H1 (cell line): ENCODE results near the gene HECTD3.

Experiments used
- ASH2L ChIP-seq: fragments of 200-600, 300-600 bp; sonication (generic); IDR thresholded peaks from one replicate; pipeline ENCODE4 v1.7.1; 2017; ENCODE audit warnings: low read length
- CBX8 ChIP-seq: fragments of 300-800, 300-1000 bp; sonication (generic); IDR thresholded peaks from 2 replicates; pipeline ENCODE4 v1.7.1; 2016; ENCODE audit warnings: low read depth, low read length, borderline replicate concordance
- CTCF ChIP-seq, 3 experiments: IDR thresholded peaks; 1 replicate in 2 of 3; 2 replicates in 1 of 3; pipeline versions ENCODE4 v1.5.1 to v1.6.1; 2011; ENCODE audit warnings: low read length in 3 of 3, mild to moderate bottlenecking in 3 of 3, inconsistent platforms in 2 of 3, low read depth in 1 of 3, moderate library complexity in 1 of 3; ENCODE audit not compliant: insufficient read depth in 1 of 3; ENCODE audit errors: control extremely low read depth in 1 of 3
- EP300 ChIP-seq, 2 experiments: IDR thresholded peaks; 1 replicate in 1 of 2; 2 replicates in 1 of 2; pipeline ENCODE4 v1.6.1; 2011 to 2012; ENCODE audit warnings: low read depth in 2 of 2, low read length in 2 of 2, mild to moderate bottlenecking in 2 of 2, borderline replicate concordance in 1 of 2, inconsistent platforms in 1 of 2, moderate library complexity in 1 of 2
- EZH2 ChIP-seq: fragments of 200-600 bp; sonication (generic); IDR thresholded peaks from 2 replicates; pipeline ENCODE4 v1.7.1; 2012; ENCODE audit warnings: low read depth, mild to moderate bottlenecking, moderate library complexity, low read length, inconsistent platforms; ENCODE audit not compliant: severe bottlenecking
- POLR2A ChIP-seq, 2 experiments: IDR thresholded peaks; 1 replicate in 1 of 2; 2 replicates in 1 of 2; pipeline ENCODE4 v1.6.1; 2011; ENCODE audit warnings: low read depth in 2 of 2, low read length in 2 of 2, mild to moderate bottlenecking in 2 of 2; ENCODE audit errors: control extremely low read depth in 1 of 2
- POLR2AphosphoS5 ChIP-seq: IDR thresholded peaks from 2 replicates; pipeline ENCODE4 v1.6.1; 2011; ENCODE audit warnings: low read depth, low read length
- RFX5 ChIP-seq: IDR thresholded peaks from 2 replicates; pipeline ENCODE4 v1.6.1; 2011; ENCODE audit warnings: low read depth, low read length, improper control_type of control experiment, borderline replicate concordance
- TF ChIP-seq, protein P1 (sequence below): IDR thresholded peaks from 2 replicates; pipeline ENCODE4 v1.6.1; 2012; ENCODE audit warnings: inconsistent platforms

DNA sequence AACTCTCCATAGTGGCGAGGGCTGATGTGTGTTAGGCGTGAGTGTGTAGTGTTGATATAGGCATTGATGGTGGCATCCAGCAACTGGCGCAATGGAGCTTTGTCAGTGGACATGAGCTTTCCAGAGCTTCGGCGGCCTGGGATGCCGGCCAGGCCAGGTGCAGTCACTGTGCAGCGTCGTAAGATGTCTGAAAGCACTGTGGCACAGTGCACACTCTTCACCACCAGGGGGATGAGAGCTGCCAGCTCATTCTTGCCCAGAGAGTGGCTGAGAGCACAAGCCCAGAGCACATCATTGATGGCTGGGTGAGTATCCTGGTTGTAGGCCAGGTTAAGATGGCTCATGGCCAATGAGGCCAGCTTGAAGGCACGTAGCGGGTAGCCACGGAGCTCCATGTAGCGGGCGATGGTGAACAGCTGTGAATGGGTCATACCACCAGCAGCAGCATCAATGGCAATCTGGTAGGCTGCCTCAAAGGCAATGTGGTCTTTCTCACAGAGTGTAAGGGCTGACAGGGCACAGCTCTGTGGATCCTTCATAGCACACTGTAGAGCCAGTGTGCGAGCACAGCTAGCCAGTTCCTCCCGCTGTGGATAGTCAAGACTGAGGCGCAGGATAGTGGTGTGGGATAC, 7.6 kb upstream of the HECTD3 start:
- TF ChIP-seq ASH2L (no peak), EZH2 (no peak), RFX5 (no peak), POLR2AphosphoS5 (no peak), CTCF (IDR thresholded peaks at IDR 0.05; ENCODE audit: control extremely low read depth in 1 of 3, insufficient read depth in 1 of 3, low read depth in 1 of 3, low read length in 3 of 3) (peak; percentile 87 to 97 (median 96)), POLR2A (IDR thresholded peaks at IDR 0.05; ENCODE audit: control extremely low read depth in 1 of 2, low read depth in 2 of 2, low read length in 2 of 2) (no peak), EP300 (IDR thresholded peaks at IDR 0.05; ENCODE audit: borderline replicate concordance in 1 of 2, low read depth in 2 of 2, low read length in 2 of 2) (no peak), CBX8 (no peak)
- TF ChIP-seq, protein P1, sequence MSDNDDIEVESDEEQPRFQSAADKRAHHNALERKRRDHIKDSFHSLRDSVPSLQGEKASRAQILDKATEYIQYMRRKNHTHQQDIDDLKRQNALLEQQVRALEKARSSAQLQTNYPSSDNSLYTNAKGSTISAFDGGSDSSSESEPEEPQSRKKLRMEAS: peak; percentile 48; the same call in 1 of the 2 replicates
